Activated T-cell treated with anti-CD3 and anti-CD28 coated beads for 48 hours (primary cell): Measurements from ENCODE around the gene ZCCHC4.
"Not testable (repeated sequence)": the region's sequence is repeated elsewhere in the genome, so short reads cannot be mapped to it uniquely, and the experiment has no call there.

ENCODE experiments used
- DNase-seq: peaks from one replicate; pipeline ENCODE4 v3.0.0-alpha.2; 2020; ENCODE audit warnings: low read depth

The ZCCHC4 gene

GRCh38 chr4:25321703-25322102 is 9.1 kb downstream of the ZCCHC4 start:
- DNase-seq, result no peak

- DNase-seq, result not testable (repeated sequence)
Observed at GRCh38 chr4:25328463-25328862, 15.9 kb downstream of the ZCCHC4 start.

GRCh38 chr4:25330335-25330734 is 17.8 kb downstream of the ZCCHC4 start:
- DNase-seq, result no peak

- no peak for DNase-seq
Observed at GRCh38 chr4:25330905-25331808, 18.6 kb downstream of the ZCCHC4 start.

GRCh38 chr4:25343671-25344070 is 31.1 kb downstream of the ZCCHC4 start:
- DNase-seq, result no peak

GRCh38 chr4:25345744-25346143 is 33.2 kb downstream of the ZCCHC4 start:
- DNase-seq, result no peak

GRCh38 chr4:25346913-25347312 is 34.3 kb downstream of the ZCCHC4 start:
- DNase-seq, result no peak

GRCh38 chr4:25347473-25347872 is 34.9 kb downstream of the ZCCHC4 start:
- DNase-seq, result no peak

- DNase-seq, result no peak
Observed at GRCh38 chr4:25347971-25348370, 35.4 kb downstream of the ZCCHC4 start.

- DNase-seq, result no peak
Observed at GRCh38 chr4:25350561-25350960, 38.0 kb downstream of the ZCCHC4 start.

GRCh38 chr4:25351777-25352416 is 39.3 kb downstream of the ZCCHC4 start:
- no peak for DNase-seq

GRCh38 chr4:25356068-25356467 is 43.5 kb downstream of the ZCCHC4 start:
- DNase-seq, result no peak

GRCh38 chr4:25358515-25359275 is 46.1 kb downstream of the ZCCHC4 start:
- DNase-seq, result no peak

- no peak for DNase-seq
Observed at GRCh38 chr4:25361253-25361652, 48.7 kb downstream of the ZCCHC4 start.

GRCh38 chr4:25367004-25367621 is 54.5 kb downstream of the ZCCHC4 start:
- no peak for DNase-seq

- no peak for DNase-seq
Observed at GRCh38 chr4:25367877-25368276, 55.3 kb downstream of the ZCCHC4 start.

- no peak for DNase-seq
Observed at GRCh38 chr4:25368315-25368714, 55.7 kb downstream of the ZCCHC4 start.

- no peak for DNase-seq
Observed at GRCh38 chr4:25370242-25370641, 57.7 kb downstream of the ZCCHC4 start.

- DNase-seq, result not testable (repeated sequence)
Observed at GRCh38 chr4:25372549-25372948, 60.0 kb downstream of the ZCCHC4 start.

- DNase-seq, result peak; percentile 98
Observed at GRCh38 chr4:25376754-25377571, 64.4 kb downstream of the ZCCHC4 start, which contains the start of gene ANAPC4. Gene ANAPC4 (plus strand): TSS chr4:25377263. CDS start chr4:25377428, 165 bp downstream.
